Bronchial epithelial cell (primary cell): ENCODE results near the gene SNX30. TPM values are rescaled to one million over a fixed set of nuclear protein-coding genes. Genes with fewer than 3 reads are reported as not detected.

Experiments
- DNase-seq: peaks from one replicate; pipeline ENCODE4 v3.0.0-alpha.2; 2010; ENCODE audit warnings: low read depth
- FAIRE-seq: peaks from 2 replicates; lab custom pipeline; 2011; peaks lifted over from hg19 to GRCh38; lab: Jason Lieb, UNC
- H3K27me3 ChIP-seq: 2 replicates; pipeline ENCODE4 v1.5.1; 2011; ENCODE audit warnings: low read length; ENCODE audit not compliant: control insufficient read depth, insufficient read depth
- H3K36me3 ChIP-seq: 2 replicates; pipeline ENCODE4 v1.5.1; 2011; ENCODE audit warnings: low read length; ENCODE audit not compliant: control insufficient read depth, insufficient read depth
- H3K4me3 ChIP-seq: 2 replicates; pipeline ENCODE4 v1.5.1; 2011; ENCODE audit warnings: mild to moderate bottlenecking, low read depth, low read length, control low read depth
- total RNA-seq: library from RNA; depleted of rRNA; stranded (reverse); fragments of >200 nt; gene quantifications from 2 replicates; pipeline ENCODE4 v1.2.1, GENCODE V29; 2014
- TF ChIP-seq, protein P1 (sequence below): IDR thresholded peaks from 2 replicates; pipeline ENCODE4 v1.5.1; 2011; ENCODE audit warnings: mild to moderate bottlenecking, moderate library complexity, low read length, control low read depth, inconsistent platforms; ENCODE audit not compliant: insufficient read depth, severe bottlenecking

Gene SNX30
- total RNA-seq, 1 donor from 2014 or later: 13.2 TPM

DNA sequence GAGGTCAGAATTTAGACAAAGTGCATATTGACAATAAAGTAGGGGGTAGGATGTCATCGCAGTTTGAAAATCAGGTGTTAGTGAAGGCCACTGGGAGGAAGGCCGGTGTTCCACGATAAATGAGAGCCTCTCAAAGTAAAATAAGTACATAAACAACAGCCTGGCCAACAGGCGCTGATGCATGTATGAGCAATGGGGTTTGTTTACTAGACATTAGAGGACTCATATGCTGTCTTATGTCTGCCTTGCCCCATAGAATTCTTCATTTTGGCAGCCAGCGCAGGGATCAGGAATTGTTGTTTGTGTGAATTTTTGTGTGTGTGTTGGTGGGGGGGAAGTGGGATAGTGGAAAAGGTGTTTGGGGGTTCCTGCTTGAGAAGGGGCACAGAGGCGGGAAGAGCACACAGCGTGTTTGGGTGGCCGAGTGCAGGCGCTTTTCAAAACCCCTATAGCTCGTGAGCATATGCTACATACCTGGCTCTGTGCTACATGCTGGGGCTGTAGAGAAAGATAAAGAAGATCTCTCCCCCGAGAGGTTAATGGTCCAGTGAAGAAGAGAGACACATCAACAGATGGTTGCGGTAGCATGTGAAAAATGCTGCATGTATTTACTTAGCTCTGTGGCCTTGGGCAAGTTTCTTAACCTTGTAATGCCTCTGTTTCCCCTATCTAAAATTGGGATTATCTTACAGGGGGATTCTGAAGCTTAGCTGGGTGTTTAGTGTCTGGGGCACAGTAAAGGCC, 11.5 kb downstream of the SNX30 start:
- DNase-seq: no peak
- TF ChIP-seq, protein P1, sequence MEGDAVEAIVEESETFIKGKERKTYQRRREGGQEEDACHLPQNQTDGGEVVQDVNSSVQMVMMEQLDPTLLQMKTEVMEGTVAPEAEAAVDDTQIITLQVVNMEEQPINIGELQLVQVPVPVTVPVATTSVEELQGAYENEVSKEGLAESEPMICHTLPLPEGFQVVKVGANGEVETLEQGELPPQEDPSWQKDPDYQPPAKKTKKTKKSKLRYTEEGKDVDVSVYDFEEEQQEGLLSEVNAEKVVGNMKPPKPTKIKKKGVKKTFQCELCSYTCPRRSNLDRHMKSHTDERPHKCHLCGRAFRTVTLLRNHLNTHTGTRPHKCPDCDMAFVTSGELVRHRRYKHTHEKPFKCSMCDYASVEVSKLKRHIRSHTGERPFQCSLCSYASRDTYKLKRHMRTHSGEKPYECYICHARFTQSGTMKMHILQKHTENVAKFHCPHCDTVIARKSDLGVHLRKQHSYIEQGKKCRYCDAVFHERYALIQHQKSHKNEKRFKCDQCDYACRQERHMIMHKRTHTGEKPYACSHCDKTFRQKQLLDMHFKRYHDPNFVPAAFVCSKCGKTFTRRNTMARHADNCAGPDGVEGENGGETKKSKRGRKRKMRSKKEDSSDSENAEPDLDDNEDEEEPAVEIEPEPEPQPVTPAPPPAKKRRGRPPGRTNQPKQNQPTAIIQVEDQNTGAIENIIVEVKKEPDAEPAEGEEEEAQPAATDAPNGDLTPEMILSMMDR: no peak
- Histone ChIP-seq H3K4me3 (no peak overlapping the region), H3K36me3 (no peaks in the 10 kb centered on the region), H3K27me3 (no peaks in the 10 kb centered on the region)
- FAIRE-seq: no peak

DNA sequence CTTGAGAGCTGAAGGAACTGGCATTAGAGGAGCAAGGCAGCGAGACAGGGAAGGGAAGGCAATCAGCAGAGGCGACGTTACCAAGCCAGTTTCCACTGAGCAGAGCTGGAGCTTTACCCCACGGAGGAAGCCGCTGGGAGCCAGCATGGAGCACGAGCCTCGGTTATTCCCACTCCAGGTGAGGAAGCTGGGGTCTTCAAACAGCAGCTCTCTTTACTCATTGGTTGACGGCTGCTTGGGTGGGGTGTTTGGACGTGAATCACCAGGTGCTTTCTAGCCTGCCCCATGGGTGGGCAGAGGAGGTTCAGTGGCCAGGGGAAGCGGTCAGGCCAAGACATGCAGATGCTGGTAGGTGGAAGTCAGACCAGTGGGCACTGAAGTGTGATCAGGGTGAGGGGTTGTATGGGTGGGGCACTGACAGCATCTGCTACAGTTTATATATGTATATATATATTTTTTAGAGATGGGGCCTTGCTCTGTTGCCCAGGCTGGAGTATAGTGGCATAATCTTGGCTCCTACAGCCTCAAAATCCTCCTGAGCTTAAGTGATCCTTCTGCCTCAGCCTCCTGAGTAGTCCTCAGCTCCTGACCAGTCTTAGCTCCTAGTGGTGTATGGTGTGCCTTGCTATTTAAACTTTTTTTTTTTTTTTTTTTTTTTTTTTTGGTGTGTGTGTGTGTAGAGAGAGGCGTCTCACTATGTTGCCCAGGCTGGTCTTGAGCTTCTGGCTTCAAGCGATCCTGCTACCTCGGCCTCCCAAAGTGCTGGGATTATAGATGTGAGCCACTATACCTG, 12.4 kb downstream of the SNX30 start:
- Histone ChIP-seq H3K4me3 (no peak overlapping the region), H3K36me3 (no peaks in the 10 kb centered on the region), H3K27me3 (no peaks in the 10 kb centered on the region)
- DNase-seq (no peak), FAIRE-seq (no peak)
- TF ChIP-seq, protein P1: no peak

DNA sequence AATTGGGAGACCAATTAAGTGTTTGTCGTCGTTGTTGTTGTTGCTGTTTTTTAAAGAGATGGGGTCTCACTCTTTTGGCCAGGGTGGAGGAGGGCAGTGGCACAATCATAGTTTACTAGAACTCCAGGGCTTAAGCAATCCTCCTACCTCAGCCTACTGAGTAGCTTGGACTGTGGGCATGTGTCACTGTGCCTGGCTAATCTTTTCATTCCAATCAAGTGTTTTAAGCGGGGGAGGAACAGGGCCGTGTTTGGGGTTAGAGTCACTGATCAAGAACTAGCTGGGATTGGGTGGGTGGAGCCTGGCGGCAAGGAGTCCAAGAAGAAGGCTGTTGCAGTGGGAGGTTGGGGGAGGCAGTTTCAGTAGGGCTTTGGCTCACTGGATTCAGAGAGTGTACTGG, 13.8 kb downstream of the SNX30 start:
- Histone ChIP-seq H3K27me3 (no peaks in the 10 kb centered on the region), H3K4me3 (no peak overlapping the region), H3K36me3 (no peaks in the 10 kb centered on the region)
- DNase-seq: peak; percentile 39
- no peak for FAIRE-seq
- TF ChIP-seq, protein P1: no peak

DNA sequence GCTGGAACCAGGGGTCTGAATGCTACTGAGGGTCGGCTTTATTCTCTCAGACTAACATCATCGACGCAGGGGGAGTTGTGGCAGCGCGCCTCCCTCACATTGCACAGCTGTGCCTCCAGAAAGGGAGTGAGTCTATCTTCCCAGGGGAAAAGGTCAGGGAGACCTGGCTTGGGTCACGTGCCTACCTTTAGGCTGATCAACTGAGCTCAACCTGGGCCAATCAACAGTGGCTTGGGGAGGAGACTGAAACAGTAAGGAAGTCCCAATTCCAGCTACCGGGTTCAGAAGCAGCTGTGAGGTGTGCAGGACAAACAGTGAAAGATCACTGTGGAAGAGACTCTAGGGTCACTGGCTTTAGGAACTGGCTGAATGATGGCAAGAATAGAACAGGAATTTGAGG, 14.3 kb downstream of the SNX30 start:
- Histone ChIP-seq H3K36me3 (no peaks in the 10 kb centered on the region), H3K27me3 (no peaks in the 10 kb centered on the region), H3K4me3 (no peak overlapping the region)
- no peak for DNase-seq
- TF ChIP-seq, protein P1: no peak
- no peak for FAIRE-seq

DNA sequence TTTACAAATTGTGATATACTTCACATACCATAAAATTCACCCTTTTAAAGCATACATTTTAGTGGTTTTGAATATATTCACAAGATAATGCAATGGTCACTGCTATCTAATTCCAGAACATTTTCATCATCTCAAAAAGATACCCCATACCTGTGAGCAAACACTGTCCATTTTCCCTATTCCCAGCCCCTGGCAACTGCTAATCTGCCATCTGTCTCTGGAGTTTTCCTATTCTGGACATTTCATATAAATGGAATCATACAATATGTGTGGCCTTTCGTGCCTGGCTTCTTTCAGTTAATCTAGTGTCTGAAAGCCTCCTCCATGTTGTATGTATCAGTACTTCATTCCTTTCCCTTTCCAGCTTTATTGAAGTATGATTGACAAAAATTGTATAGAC, 14.7 kb downstream of the SNX30 start:
- TF ChIP-seq, protein P1: no peak
- no peaks in the 10 kb centered on the region for H3K27me3 ChIP-seq
- FAIRE-seq (no peak), DNase-seq (no peak)
- H3K4me3 ChIP-seq: no peak overlapping the region
- H3K36me3 ChIP-seq: no peaks in the 10 kb centered on the region
